Measurements from ENCODE around the gene KCNJ6. TPM values are rescaled to one million over a fixed set of nuclear protein-coding genes. Genes with fewer than 3 reads are reported as not detected.

KCNJ6 gene
- total and polyA plus RNA-seq, 10 of the 15 experiments (the other 5 are each of a cell fraction or from before 2014, with no cell fraction given): 0.03 to 0.07 (median 0.04) TPM; not detected in 7

- TF ChIP-seq NFIC (IDR thresholded peaks at IDR 0.05; ENCODE audit: low read depth, low read length) (no peak), KLF5 (IDR thresholded peaks at IDR 0.05; ENCODE audit: partially characterized antibody) (no peak), E2F4 (IDR thresholded peaks at IDR 0.05; ENCODE audit: low read depth, low read length) (no peak), ASH2L (IDR thresholded peaks at IDR 0.05; ENCODE audit: borderline replicate concordance, low read depth) (no peak), TCF12 (IDR thresholded peaks at IDR 0.05; ENCODE audit: low read depth, low read length) (no peak)
- TF ChIP-seq, protein P1, sequence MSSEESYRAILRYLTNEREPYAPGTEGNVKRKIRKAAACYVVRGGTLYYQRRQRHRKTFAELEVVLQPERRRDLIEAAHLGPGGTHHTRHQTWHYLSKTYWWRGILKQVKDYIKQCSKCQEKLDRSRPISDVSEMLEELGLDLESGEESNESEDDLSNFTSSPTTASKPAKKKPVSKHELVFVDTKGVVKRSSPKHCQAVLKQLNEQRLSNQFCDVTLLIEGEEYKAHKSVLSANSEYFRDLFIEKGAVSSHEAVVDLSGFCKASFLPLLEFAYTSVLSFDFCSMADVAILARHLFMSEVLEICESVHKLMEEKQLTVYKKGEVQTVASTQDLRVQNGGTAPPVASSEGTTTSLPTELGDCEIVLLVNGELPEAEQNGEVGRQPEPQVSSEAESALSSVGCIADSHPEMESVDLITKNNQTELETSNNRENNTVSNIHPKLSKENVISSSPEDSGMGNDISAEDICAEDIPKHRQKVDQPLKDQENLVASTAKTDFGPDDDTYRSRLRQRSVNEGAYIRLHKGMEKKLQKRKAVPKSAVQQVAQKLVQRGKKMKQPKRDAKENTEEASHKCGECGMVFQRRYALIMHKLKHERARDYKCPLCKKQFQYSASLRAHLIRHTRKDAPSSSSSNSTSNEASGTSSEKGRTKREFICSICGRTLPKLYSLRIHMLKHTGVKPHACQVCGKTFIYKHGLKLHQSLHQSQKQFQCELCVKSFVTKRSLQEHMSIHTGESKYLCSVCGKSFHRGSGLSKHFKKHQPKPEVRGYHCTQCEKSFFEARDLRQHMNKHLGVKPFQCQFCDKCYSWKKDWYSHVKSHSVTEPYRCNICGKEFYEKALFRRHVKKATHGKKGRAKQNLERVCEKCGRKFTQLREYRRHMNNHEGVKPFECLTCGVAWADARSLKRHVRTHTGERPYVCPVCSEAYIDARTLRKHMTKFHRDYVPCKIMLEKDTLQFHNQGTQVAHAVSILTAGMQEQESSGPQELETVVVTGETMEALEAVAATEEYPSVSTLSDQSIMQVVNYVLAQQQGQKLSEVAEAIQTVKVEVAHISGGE (CRISPR knock-in tag; IDR thresholded peaks at IDR 0.05): no peak
These were observed 125.4 kb downstream of the KCNJ6 start (continued) for GRCh38 chr21:37790905-37791304.

- H4K20me1 ChIP-seq (ENCODE audit: control insufficient read depth, insufficient read depth): no peaks in the 10 kb centered on the region
- H3K9me3 ChIP-seq (replicated peaks; ENCODE audit: control insufficient read depth, insufficient read depth, low read length): no peaks in the 10 kb centered on the region
- no peak for TF ChIP-seq ASH2L (IDR thresholded peaks at IDR 0.05; ENCODE audit: borderline replicate concordance, low read depth)
- no peak for TF ChIP-seq NFIC (IDR thresholded peaks at IDR 0.05; ENCODE audit: low read depth, low read length)
- TF ChIP-seq, protein P2, sequence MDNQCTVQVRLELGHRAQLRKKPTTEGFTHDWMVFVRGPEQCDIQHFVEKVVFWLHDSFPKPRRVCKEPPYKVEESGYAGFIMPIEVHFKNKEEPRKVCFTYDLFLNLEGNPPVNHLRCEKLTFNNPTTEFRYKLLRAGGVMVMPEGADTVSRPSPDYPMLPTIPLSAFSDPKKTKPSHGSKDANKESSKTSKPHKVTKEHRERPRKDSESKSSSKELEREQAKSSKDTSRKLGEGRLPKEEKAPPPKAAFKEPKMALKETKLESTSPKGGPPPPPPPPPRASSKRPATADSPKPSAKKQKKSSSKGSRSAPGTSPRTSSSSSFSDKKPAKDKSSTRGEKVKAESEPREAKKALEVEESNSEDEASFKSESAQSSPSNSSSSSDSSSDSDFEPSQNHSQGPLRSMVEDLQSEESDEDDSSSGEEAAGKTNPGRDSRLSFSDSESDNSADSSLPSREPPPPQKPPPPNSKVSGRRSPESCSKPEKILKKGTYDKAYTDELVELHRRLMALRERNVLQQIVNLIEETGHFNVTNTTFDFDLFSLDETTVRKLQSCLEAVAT (IDR thresholded peaks at IDR 0.05): no peak
- no peak for TF ChIP-seq SUZ12 (IDR thresholded peaks at IDR 0.05; ENCODE audit: unreplicated experiment)
- no peak for TF ChIP-seq STAT3 (IDR thresholded peaks at IDR 0.05; ENCODE audit: low read depth, low read length)
- WGBS (ENCODE audit: insufficient coverage, insufficient replicate concordance, low lambda C conversion rate, missing lambda C conversion rate): 13% methylated on average over 4 of the region's 4 CpGs
- ChIA-PET CTCF (no interaction called here), RAD21 (ENCODE audit: unreplicated experiment) (no interaction called here), SMC1A (ENCODE audit: uncharacterized antibody, unreplicated experiment) (no interaction called here), POLR2A (no interaction called here)
- BruUV-seq (replicated peaks): no TSS peak
- intact Hi-C loops (cut with micrococcal nuclease; ENCODE audit: unreplicated experiment): no loop called here
- H3K36me3 ChIP-seq (ENCODE audit: control insufficient read depth in 2 of 2, insufficient read depth in 2 of 2, low read length in 1 of 2): no peaks in the 10 kb centered on the region
- DNase-seq (ENCODE audit: low read depth, low spot score) (no peak), FAIRE-seq (no peak), ATAC-seq (no peak)
- H3K4me3 ChIP-seq: no peak overlapping the region
- H3K79me2 ChIP-seq (ENCODE audit: control insufficient read depth, insufficient read depth, low read length): no peaks in the 10 kb centered on the region
- no peaks in the 10 kb centered on the region for H3K27me3 ChIP-seq (replicated peaks in 1 of 2; ENCODE audit: control insufficient read depth in 2 of 2, insufficient read depth in 2 of 2, low read length in 1 of 2)
- no peak overlapping the region for H2AFZ ChIP-seq (ENCODE audit: control insufficient read depth, low read depth, low read length)
- no peak overlapping the region for H3K4me2 ChIP-seq (ENCODE audit: control insufficient read depth, insufficient read depth)
- in situ Hi-C loops (cut with MboI): no loop called here
- no peak overlapping the region for H3K27ac ChIP-seq (ENCODE audit: control insufficient read depth, insufficient read depth)
- no peaks in the 10 kb centered on the region for H3K4me1 ChIP-seq (ENCODE audit: control insufficient read depth, insufficient read depth, low read length)
- no peak overlapping the region for H3K9ac ChIP-seq (ENCODE audit: control insufficient read depth, insufficient read depth, low read length)
These were observed 127.8 kb downstream of the KCNJ6 start for GRCh38 chr21:37788503-37788902.

Data from GM12878 (cell line).